GM19397 (cell line): ENCODE data around the gene LCN15.
"Not testable (repeated sequence)": the region's sequence is repeated elsewhere in the genome, so short reads cannot be mapped to it uniquely, and the experiment has no call there.

Experiments used
- ATAC-seq: cut with Tn5 transposase; IDR thresholded peaks from one replicate; pipeline ENCODE4 v1.9.1; 2021; ENCODE audit warnings: mild to moderate bottlenecking, moderate library complexity; ENCODE audit not compliant: unreplicated experiment

The LCN15 gene

DNA sequence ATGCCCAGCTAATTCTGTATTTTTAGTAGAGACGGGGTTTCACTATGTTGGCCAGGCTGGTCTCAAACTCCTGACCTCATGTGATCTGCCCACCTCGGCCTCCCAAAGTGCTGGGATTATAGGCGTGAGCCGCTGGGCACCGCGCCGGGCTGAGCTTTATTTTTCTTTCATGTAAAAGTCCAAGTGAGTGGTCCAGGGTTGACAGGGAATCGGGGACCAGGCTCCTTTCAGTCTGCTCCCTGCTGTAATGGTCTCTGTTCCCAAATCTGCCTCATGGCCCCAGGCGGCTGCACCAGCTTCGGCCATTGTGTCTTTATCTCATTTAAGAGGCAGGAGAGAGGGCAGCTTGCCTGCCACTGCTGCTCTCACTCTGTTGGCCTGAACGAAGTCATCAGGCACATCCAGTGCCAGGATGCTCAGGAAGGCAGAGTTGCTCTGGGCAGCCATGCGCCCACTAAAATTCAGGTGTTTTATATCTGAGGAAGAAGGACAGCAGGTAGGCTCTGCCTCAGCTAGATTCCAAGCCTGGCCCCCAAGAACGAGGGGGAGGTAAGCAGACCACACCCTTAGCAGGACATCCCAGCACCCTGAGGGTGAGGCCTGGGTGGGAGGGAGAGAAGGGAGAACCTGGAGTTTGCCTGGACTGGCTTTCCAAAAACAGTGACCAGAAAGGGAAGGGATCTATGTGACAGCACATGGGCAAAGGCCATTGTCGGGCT is 30.1 kb upstream of the LCN15 start:
- no peak for ATAC-seq

DNA sequence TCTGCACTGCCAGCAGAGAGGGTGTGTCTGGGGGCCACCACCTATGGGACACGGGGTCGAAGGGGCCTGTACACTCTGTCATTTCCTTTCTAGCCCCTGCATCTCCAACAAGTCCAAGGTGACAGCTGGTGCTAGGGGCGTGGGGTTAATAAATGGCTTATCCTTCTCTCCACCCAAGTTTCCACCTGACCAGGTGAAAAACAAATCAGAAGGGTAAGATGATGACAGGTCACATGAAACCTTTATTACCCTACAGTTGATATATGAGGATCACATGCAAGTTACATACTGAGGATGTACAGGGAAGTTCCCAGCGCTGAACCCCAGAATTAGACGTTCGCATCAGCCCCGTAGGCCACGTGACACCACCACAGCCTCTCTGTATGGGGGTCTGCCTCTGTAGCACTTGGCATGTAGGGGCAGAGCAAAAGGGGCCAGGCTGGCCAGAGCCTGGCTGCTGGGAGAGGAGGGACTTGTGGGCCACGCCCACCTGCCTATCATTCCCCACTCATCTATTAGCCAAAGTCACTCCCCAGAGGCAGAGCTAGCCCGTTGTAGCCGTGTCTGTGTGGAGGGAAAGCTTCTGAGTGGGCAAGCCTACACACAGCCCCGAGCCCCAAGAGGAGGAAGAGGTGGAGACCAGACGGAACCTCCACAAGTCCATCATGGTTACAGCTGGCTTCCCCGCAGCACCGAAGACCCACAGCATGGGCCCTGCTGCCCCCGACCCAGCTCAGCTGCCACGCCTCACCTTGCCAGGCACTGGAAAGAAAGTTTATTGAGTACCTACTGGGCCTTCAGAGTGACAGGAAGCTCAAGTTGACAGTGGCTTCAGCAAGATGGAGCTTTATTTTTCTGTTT is 29.0 kb upstream of the LCN15 start:
- no peak for ATAC-seq

DNA sequence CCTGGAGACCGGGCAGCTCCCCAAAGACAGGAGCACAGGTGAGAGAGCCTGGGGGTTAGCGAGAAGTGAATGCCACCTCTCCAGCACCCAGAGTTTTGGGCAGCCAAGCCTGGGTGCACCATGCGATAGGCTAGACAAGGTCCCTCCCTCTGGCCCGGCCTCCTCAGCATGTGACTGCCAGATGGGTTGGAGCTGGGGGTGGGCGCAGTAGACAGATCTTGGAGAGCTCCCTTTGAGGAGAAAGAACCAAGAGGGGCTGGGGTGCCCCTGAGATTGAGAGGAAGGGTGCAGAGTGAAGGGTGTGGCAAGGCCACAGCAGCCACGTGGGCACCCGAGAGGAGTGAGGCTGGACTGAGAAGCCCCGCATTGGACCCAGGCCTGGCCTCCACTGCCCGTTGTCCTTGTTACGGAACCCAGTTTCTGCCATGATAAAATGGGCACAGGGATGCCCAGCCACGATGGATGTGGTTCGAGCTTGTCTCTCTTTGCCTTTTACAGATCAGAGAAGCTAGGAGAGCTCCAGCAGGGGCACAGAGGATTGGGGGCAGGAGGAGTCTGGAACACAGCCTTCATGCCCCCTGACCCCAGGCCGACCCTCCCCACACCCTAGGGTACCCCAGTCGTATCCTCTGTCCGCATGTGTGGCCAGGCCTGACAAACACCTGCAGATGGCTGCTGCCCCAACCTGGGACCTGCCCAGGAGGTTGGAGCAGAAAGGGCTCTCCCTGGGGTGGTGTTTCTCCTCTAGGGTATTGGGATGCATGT is 28.2 kb upstream of the LCN15 start:
- ATAC-seq = no peak

DNA sequence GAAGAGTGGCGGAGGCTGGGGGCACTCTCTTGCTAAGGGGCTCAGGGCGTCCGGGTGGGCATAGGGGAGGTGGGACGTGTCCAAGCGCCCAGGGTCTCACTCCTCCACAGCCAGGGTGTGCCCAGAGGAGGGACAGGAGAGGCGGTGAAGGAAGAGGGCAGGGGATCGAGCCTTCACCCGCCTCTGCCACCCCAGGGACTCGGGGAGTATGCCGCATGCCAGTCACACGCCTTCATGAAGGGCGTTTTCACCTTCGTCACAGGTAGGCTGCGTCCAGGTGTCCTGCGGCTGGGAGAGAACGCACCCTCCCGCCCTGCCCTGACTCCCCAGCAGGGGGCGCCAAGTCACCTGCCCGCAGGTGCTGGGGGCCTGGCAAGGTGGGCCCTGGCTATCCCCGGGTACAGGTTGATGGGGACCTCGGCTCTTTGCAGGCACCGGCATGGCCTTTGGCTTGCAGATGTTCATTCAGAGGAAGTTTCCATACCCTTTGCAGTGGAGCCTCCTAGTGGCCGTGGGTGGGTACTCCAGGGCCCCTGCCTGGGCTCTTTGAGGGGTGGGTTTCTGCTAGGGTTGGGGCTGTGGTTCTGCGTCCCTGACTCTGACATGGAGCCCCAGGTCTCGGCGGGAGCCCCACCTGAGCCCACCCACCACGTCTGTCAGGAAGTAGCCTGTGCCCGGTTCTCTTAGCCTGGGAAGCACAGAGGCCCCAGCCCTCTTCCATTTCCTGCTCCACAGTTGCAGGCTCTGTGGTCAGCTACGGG is 27.4 kb upstream of the LCN15 start:
- ATAC-seq = no peak

DNA sequence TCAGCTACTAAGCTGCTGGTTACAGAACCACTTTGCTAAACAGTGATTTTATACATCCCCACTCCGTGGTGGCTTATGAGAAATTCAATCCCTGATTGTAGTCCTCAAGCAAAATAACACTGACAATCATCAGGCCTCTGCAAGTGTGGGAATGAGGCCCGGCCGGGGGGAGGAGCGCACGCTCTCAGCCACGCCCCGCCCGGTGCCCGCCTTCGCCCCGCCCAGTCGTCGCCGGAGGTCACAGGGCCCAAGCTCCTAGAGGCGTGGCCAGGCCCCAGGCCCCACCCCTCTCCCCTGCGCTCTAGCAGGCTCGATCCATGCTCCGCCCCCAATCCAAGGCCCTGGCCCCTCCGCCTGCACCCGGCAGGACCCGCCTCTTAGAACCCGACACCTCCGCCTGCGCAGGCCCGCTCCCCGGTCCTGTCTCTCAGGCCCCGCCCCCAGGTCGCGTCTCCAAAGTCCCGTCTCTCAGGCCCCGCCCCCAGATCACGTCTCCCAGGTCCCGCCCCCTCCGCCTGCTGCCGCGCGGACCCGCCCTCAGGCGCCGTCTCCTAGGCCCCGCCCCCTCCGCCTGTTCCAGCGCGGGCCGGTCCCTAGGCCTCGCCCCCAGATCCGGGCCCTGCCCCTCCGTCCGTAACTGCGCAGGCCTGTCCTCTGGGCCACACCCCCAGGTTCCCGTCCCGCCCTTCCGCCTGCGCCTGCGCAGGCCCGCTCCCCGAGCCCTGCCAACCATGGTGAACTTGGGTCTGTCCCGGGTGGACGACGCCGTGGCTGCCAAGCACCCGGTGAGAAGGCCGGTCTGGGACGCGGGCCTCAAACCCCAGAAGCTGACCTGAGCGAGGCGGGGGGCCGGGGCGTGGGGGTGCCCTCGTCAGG is 26.6 kb upstream of the LCN15 start, which contains the start of gene TMEM141:
TSS of gene TMEM141 (plus strand) at position 705 of the 876 bp plus-strand sequence. CDS start at position 732, 27 bp downstream.
- ATAC-seq = peak; percentile 83

DNA sequence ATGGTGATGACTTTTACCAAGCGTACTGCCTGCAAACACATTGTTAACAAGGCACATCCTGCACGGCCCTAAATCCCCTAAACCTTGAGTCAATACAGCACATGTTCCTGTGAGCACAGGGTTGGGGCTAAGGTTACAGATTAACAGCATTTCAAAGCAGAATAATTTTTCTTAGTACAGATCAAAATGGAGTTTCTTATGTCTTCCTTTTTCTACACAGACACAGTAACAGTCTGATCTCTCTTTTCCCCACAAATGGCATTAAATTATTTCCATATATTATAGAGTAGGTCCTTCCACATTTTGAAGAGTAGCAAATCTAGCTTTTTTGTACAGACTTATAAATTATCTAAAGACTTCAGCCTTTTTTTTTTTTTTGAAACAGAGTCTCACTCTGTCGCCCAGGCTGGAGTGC is 25.2 kb upstream of the LCN15 start:
- no peak for ATAC-seq

DNA sequence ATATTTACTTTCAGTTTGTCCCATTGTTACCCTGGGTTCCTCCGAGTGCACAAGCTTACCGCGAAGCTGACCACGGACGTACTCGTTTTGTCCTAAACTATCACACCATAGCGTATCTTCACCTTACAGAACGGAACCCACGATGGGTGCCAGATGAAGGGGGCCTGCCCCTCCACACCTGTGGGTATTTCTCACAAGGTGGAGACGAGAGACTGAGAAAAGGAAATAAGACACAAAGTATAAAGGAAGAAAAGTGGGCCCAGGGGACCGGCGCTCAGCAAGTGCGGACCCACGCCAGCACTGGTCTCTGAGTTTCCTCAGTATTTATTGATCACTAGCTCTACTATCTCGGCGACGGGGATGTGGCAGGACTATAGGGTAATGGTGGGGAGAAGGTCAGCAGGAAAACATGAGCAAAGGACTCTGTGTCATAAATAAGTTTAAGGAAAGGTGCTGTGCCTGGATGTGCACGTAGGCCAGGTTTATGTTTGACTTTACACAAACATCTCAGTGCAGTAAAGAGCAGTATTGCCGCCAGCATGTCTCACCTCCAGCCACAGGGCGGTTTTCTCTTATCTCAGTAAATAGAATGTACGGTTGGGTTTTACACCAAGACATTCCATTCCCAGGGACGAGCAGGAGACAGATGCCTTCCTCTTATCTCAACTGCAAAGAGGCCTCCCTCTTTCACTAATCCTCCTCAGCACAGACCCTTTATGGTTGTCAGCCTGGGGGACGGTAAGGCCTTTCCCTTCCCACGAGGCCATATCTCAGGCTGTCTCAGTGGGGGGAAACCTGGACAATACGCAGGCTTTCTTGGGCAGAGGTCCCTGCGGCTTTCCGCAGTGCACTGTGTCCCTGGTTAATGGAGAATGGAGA is 24.6 kb upstream of the LCN15 start:
- ATAC-seq = not testable (repeated sequence)

DNA sequence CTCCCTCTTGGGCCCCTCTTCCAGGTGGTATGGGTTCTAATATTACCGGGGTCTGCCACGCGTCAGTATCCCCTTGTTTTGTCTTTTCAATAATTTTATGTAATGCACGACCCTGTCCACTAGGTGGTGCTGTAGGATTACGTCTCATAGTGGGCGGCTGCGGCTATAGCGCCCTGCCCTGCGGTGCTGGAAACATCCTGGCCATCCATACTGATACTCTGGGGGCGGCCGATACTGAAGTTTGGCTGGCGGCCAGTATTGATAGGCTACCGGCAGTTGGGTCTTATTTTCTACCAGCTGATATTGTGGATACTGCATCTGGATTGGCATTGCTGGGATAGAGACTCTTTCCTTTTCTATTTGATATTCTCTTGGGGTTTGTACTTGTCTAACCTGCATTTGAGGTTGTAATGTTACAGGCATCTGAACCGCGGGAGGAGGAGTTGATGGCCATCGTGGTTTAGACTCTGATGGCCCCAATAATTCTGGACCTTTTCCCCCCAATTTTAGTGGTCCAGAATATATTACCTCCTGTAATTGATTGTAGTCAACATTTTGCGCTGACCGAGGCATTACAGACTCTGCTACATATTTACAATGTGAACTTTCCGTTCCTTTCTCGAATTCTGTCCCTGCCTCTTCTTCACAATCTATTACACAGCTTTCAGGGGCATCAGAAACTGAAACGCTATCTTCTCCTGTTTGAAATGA is 23.5 kb upstream of the LCN15 start:
- ATAC-seq = no peak

DNA sequence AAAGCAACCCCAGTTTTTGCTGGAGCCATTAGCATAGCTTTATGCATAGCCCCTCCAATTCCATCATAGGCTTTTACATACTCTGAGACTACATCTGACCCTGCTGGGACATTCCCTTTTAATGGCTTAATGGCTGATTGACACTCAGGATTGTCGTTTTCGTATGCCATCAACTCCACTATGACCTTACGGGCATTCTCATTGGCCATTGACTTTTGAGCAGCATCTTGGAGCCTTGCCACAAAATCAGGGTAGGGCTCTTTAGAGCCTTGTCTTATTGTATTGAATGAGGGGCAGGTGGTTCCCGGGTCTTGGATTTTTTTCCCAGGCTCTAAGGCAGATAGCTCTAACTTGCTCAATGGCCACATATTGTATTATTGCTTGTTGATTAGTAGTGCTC is 22.7 kb upstream of the LCN15 start:
- not testable (repeated sequence) for ATAC-seq

DNA sequence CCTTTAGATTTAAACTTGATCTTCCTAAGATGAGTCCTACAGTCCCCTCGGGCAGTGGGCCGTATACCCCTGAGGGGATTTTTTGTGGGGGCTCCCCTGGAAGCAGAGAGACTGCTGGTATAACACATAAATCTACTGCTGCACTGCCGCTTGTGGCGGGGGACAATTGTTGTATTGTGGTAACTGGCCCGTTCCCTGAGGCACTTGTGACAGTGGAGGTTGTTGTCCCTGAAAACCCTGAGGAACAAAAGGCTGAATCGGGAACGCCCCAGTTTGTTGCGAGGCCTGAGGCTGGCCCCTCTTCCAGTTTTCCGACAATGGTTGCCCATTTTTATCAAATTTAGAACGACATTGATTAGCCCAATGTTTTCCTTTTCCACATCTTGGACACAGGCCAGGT is 22.1 kb upstream of the LCN15 start:
- ATAC-seq = no peak

DNA sequence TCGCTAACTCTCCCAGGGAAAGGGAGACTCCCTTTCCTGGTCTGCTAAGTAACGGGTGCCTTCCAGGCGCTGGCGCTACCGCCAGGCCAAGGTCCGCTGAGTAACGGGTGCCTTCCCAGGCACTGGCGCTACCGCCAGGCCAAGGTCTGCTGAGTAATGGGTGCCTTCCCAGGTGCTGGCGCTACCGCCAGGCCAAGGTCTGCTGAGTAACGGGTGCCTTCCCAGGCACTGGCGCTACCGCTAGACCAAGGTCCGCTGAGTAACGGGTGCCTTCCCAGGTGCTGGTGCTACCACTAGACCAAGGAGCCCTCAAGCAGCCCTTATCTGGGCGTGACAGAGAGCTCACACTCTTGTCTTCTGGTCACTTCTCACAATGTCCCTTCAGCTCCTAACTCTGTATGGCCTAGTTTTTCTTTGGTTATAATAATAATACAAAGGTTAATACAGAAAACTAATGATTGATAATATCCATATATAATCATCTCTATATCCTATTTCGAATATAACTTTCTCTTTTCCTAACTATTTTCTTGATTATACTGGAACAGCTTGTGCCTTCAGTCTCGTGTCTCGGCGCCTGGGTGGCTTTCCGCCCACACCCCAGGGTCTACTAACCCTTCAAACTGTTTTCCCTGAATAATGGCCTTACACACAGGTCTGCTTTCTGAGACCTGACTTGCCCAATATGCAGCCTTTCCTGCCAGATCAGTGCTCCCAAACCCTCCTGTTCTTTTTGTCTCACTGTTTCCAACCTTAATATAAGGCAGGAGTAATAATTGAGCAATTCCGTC is 21.4 kb upstream of the LCN15 start:
- not testable (repeated sequence) for ATAC-seq

DNA sequence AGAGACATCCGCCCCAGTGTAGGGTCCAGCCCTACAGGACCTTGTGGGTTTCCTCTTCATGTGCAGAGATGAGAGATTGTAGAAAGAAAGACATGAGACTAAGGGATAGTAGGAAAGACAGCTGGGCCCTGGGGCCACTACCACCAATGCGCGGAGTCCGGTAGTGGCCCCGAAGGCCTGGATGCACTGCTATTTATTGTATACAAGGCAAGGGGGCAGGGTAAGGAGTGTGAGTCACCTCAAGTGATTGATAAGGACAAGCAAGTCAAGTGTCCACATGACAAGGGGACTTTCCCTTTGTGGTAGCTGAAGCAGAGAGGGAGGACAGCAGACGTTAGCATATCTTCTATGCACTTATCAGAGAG is 20.7 kb upstream of the LCN15 start:
- ATAC-seq = no peak

DNA sequence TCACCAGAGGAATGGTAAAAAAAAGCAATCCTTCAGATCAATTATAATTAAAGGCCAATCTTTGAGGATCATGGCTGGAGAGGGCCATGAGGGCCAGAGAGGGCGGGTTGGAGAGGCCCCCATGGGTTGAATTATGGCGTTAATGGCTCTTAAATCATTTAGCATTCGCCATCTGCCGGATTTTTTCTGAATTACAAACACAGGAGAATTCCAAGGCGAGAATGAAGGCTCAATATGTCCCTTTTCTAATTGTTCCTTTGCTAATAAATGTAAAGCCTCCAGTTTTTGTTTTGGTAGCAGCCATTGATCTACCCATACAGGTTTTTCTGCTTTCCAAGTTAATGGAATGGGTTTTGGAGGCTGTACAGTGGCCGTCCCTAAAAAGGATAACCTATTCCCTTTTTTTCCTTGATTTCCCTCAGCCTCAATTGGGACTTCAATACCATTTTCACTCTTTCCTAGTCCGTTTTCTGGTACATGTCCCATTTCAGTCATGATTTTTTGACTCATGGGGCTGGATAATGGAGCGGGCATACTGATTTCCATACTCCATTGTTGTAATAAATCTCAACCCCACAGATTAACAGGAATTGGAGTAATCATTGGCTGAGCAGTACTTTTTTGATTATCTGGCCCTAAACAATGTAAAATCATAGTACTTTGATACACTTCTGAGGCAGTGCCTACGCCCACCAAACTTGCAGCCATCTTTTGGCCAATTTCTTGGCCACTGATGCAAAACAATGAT is 20.1 kb upstream of the LCN15 start:
- no peak for ATAC-seq

DNA sequence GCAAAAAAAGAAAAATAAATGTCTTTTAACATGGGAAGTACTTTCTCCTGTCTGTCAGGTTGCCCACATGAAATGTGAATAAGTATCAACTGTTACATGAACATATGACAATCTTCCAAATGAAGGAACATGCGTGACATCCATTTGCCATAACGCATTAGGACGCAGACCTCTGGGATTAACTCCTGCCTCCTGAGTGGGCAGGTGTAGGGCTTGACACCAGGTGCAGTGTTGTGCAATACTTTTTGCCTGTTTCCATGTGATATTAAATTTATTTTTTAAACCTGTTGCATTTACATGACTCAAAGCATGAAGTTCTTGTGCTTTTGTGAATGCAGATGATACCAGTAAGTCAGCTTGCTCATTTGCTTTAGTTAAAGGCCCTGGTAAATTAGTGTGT is 18.1 kb upstream of the LCN15 start:
- ATAC-seq = no peak

DNA sequence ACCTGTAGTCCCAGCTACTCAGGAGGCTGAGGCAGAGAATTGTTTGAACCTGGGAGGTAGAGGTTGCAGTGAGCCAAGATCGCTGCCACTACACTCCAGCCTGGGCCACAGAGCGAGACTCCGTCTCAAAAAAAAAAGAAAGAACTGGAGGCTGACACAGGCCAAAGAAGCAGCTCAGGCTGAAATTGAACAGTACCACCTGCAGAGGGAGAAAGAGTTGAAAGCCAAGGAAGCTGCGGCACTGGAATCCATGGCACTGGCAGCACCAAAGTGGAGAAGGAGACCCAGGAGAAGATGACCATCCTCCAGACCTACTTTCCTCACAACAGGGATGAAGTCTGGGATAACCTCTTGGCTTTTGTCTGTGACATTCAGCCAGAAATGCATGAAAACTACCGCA is 15.5 kb upstream of the LCN15 start:
- no peak for ATAC-seq

DNA sequence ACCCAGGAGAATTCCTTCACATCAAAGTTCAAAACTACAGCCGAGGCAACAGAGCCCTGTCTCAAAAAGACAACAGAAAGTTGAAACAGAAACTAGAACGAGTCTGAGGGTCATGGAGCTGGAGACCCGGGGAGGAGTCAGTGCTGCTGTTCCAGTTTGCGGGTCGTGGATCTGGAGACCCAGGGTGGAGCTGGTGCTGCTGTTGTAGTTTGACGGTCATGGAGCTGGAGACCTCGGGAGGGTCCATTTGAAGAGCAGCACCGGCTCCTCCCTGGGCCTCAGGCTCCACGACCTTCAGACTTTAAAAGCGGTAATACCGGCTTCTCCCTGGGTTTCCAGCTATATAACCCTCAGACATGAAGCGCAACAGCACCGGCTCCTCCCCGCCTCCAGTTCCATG is 13.0 kb upstream of the LCN15 start:
- ATAC-seq = no peak

DNA sequence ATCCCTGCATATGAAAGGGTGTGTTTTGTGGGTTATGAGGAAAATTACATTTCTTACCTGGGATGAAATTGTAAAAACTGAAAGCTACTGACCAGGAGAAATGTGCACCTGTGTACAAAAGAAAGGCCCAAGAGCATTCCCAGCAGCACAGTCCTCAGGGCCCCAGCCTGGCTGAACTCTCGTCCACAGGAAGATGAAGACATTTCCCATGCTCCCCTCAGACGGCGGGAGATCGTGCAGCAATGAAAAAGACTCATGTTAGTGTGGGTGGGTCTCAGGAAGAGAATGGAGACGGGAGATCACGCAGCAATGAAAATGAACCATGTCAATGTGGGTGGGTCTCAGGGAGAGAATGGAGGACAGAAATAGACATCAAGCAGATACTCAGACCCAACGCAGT is 12.6 kb upstream of the LCN15 start:
- no peak for ATAC-seq
